ENCODE data around the gene SLC7A1. TPM values are rescaled to one million over a fixed set of nuclear protein-coding genes. Genes with fewer than 3 reads are reported as not detected.

SLC7A1 gene
- total RNA-seq, 1 experiment from 2014 or later = 84.5 TPM

- Mint-ChIP-seq H3K36me3 (no peaks in the 10 kb centered on the region; the same call in none of the 2 replicates), H3K9me3 (peaks cover 8% of the 10 kb centered on the region; the same call in 1 of the 2 replicates), H3K27ac (peak overlapping the region; percentile 70), H3K27me3 (ENCODE audit: low read depth) (no peaks in the 10 kb centered on the region), H3K4me1 (peaks cover 74% of the 10 kb centered on the region), H3K4me3 (no peak overlapping the region)
- DNase-seq (ENCODE audit: low spot score) (no peak), ATAC-seq (no peak; the same call in 1 of the 2 replicates)
- POLR2A ChIA-PET = interaction anchor here (0.6 kb wide), 1 partner anchor 125 kb away, joined by 5 read pairs; no protein-coding TSS in a partner anchor
- CTCF ChIA-PET = interaction anchor here (0.8 to 1.3 kb wide), 4 partner anchors 8 to 144 kb away, joined by 3 to 4 read pairs (median 3); no protein-coding TSS in a partner anchor
- TF ChIP-seq, protein P1, sequence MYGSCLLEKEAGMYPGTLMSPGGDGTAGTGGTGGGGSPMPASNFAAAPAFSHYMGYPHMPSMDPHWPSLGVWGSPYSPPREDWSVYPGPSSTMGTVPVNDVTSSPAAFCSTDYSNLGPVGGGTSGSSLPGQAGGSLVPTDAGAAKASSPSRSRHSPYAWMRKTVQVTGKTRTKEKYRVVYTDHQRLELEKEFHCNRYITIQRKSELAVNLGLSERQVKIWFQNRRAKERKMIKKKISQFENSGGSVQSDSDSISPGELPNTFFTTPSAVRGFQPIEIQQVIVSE (CRISPR knock-in tag; IDR thresholded peaks at IDR 0.05; ENCODE audit: borderline replicate concordance) = no peak
- TF ChIP-seq CREM (CRISPR knock-in tag; IDR thresholded peaks at IDR 0.05) (no peak), CBFB (CRISPR knock-in tag; IDR thresholded peaks at IDR 0.05; ENCODE audit: low read depth) (no peak), ETV6 (CRISPR knock-in tag; IDR thresholded peaks at IDR 0.05) (no peak), ELF4 (CRISPR knock-in tag; IDR thresholded peaks at IDR 0.05; ENCODE audit: low read depth) (no peak), MYBL2 (CRISPR knock-in tag; IDR thresholded peaks at IDR 0.05) (no peak), SMAD4 (CRISPR knock-in tag; IDR thresholded peaks at IDR 0.05) (no peak), NR1H2 (CRISPR knock-in tag; IDR thresholded peaks at IDR 0.05) (no peak), PRDM15 (CRISPR knock-in tag; IDR thresholded peaks at IDR 0.05) (no peak), E2F1 (CRISPR knock-in tag; IDR thresholded peaks at IDR 0.05) (no peak), ZNF138 (CRISPR knock-in tag; conservative IDR thresholded peaks at IDR 0.05) (no peak)
- TF ChIP-seq, protein P2, sequence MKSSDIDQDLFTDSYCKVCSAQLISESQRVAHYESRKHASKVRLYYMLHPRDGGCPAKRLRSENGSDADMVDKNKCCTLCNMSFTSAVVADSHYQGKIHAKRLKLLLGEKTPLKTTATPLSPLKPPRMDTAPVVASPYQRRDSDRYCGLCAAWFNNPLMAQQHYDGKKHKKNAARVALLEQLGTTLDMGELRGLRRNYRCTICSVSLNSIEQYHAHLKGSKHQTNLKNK (CRISPR knock-in tag; IDR thresholded peaks at IDR 0.05) = no peak
- TF ChIP-seq, protein P3, sequence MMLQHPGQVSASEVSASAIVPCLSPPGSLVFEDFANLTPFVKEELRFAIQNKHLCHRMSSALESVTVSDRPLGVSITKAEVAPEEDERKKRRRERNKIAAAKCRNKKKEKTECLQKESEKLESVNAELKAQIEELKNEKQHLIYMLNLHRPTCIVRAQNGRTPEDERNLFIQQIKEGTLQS (CRISPR knock-in tag; conservative IDR thresholded peaks at IDR 0.05) = no peak
- TF ChIP-seq, protein P4, sequence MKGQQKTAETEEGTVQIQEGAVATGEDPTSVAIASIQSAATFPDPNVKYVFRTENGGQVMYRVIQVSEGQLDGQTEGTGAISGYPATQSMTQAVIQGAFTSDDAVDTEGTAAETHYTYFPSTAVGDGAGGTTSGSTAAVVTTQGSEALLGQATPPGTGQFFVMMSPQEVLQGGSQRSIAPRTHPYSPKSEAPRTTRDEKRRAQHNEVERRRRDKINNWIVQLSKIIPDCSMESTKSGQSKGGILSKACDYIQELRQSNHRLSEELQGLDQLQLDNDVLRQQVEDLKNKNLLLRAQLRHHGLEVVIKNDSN (CRISPR knock-in tag; IDR thresholded peaks at IDR 0.05) = no peak
- TF ChIP-seq, protein P5, sequence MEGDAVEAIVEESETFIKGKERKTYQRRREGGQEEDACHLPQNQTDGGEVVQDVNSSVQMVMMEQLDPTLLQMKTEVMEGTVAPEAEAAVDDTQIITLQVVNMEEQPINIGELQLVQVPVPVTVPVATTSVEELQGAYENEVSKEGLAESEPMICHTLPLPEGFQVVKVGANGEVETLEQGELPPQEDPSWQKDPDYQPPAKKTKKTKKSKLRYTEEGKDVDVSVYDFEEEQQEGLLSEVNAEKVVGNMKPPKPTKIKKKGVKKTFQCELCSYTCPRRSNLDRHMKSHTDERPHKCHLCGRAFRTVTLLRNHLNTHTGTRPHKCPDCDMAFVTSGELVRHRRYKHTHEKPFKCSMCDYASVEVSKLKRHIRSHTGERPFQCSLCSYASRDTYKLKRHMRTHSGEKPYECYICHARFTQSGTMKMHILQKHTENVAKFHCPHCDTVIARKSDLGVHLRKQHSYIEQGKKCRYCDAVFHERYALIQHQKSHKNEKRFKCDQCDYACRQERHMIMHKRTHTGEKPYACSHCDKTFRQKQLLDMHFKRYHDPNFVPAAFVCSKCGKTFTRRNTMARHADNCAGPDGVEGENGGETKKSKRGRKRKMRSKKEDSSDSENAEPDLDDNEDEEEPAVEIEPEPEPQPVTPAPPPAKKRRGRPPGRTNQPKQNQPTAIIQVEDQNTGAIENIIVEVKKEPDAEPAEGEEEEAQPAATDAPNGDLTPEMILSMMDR (IDR thresholded peaks at IDR 0.05) = no peak
- TF ChIP-seq, protein P6, sequence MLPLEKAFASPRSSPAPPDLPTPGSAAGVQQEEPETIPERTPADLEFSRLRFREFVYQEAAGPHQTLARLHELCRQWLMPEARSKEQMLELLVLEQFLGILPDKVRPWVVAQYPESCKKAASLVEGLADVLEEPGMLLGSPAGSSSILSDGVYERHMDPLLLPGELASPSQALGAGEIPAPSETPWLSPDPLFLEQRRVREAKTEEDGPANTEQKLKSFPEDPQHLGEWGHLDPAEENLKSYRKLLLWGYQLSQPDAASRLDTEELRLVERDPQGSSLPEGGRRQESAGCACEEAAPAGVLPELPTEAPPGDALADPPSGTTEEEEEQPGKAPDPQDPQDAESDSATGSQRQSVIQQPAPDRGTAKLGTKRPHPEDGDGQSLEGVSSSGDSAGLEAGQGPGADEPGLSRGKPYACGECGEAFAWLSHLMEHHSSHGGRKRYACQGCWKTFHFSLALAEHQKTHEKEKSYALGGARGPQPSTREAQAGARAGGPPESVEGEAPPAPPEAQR (CRISPR knock-in tag; IDR thresholded peaks at IDR 0.05) = no peak
- TF ChIP-seq, protein P7, sequence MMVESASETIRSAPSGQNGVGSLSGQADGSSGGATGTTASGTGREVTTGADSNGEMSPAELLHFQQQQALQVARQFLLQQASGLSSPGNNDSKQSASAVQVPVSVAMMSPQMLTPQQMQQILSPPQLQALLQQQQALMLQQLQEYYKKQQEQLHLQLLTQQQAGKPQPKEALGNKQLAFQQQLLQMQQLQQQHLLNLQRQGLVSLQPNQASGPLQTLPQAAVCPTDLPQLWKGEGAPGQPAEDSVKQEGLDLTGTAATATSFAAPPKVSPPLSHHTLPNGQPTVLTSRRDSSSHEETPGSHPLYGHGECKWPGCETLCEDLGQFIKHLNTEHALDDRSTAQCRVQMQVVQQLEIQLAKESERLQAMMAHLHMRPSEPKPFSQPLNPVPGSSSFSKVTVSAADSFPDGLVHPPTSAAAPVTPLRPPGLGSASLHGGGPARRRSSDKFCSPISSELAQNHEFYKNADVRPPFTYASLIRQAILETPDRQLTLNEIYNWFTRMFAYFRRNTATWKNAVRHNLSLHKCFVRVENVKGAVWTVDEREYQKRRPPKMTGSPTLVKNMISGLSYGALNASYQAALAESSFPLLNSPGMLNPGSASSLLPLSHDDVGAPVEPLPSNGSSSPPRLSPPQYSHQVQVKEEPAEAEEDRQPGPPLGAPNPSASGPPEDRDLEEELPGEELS (CRISPR knock-in tag; IDR thresholded peaks at IDR 0.05) = no peak
- TF ChIP-seq, protein P8, sequence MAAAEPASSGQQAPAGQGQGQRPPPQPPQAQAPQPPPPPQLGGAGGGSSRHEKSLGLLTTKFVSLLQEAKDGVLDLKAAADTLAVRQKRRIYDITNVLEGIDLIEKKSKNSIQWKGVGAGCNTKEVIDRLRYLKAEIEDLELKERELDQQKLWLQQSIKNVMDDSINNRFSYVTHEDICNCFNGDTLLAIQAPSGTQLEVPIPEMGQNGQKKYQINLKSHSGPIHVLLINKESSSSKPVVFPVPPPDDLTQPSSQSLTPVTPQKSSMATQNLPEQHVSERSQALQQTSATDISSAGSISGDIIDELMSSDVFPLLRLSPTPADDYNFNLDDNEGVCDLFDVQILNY (CRISPR knock-in tag; IDR thresholded peaks at IDR 0.05) = no peak
- TF ChIP-seq, protein P9, sequence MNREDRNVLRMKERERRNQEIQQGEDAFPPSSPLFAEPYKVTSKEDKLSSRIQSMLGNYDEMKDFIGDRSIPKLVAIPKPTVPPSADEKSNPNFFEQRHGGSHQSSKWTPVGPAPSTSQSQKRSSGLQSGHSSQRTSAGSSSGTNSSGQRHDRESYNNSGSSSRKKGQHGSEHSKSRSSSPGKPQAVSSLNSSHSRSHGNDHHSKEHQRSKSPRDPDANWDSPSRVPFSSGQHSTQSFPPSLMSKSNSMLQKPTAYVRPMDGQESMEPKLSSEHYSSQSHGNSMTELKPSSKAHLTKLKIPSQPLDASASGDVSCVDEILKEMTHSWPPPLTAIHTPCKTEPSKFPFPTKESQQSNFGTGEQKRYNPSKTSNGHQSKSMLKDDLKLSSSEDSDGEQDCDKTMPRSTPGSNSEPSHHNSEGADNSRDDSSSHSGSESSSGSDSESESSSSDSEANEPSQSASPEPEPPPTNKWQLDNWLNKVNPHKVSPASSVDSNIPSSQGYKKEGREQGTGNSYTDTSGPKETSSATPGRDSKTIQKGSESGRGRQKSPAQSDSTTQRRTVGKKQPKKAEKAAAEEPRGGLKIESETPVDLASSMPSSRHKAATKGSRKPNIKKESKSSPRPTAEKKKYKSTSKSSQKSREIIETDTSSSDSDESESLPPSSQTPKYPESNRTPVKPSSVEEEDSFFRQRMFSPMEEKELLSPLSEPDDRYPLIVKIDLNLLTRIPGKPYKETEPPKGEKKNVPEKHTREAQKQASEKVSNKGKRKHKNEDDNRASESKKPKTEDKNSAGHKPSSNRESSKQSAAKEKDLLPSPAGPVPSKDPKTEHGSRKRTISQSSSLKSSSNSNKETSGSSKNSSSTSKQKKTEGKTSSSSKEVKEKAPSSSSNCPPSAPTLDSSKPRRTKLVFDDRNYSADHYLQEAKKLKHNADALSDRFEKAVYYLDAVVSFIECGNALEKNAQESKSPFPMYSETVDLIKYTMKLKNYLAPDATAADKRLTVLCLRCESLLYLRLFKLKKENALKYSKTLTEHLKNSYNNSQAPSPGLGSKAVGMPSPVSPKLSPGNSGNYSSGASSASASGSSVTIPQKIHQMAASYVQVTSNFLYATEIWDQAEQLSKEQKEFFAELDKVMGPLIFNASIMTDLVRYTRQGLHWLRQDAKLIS (CRISPR knock-in tag; IDR thresholded peaks at IDR 0.05; ENCODE audit: borderline replicate concordance) = no peak
These were observed 25.3 kb downstream of the SLC7A1 start for GRCh38 chr13:29570051-29570654.

All from WTC11 (cell line).